C4-2B (cell line): ENCODE results near the gene FAM163B.

Source experiments
- CTCF ChIP-seq: fragments of 450-650 bp; conservative IDR thresholded peaks from 2 replicates; pipeline ENCODE4 v1.5.1; 2017; ENCODE audit warnings: mild to moderate bottlenecking
- ZFX ChIP-seq: fragments of 450-650 bp; IDR thresholded peaks from 2 replicates; pipeline ENCODE4 v1.6.1; 2017

- no peak for TF ChIP-seq CTCF
- no peak for TF ChIP-seq ZFX
Observed at GRCh38 chr9:133540698-133541025, 68.5 kb downstream of the FAM163B start.
